HCT116 (cell line): ENCODE measurements around the gene RPS10. TPM values are rescaled to one million over a fixed set of nuclear protein-coding genes. Genes with fewer than 3 reads are reported as not detected.
A peak's percentile ranks its signal among the peaks of the same experiment; 100 is the strongest.
"Not testable (repeated sequence)": the region's sequence is repeated elsewhere in the genome, so short reads cannot be mapped to it uniquely, and the experiment has no call there.

Experiments used
- ATAC-seq: fragments of 200-7000 bp; cut with Tn5 transposase; 2 replicates; pipeline ENCODE4 v1.9.1; 2020; ENCODE audit warnings: mild to moderate bottlenecking, moderate library complexity
- BruUV-seq: library from RNA; stranded (reverse); fragments of 400-500 nt; replicated peaks from 2 replicates; lab custom pipeline; 2021; lab: Mats Ljungman, UMichigan
- CTCF ChIA-PET: fragments of 300-600 bp; sonication (Branson Sonifier 250); formaldehyde crosslinking; loops from one replicate; lab custom pipeline; 2021; ENCODE audit warnings: antibody characterized with exemption; lab: Charles Lee
- POLR2A ChIA-PET: fragments of 300-600, 350-600 bp; sonication (Branson Sonifier 250); formaldehyde crosslinking; loops from one replicate; lab custom pipeline; 2021; ENCODE audit warnings: antibody characterized with exemption; lab: Charles Lee
- RAD21 ChIA-PET, 2 experiments: fragments of 300-600 bp; sonication (Branson Sonifier 250); formaldehyde crosslinking; loops; one replicate each; lab custom pipeline; 2023; ENCODE audit warnings: low total read pairs in 2 of 2; ENCODE audit not compliant: uncharacterized antibody in 2 of 2, unreplicated experiment in 2 of 2, low non-redundant PET in 1 of 2; lab: Charles Lee
- DNase-seq: peaks from one replicate; pipeline ENCODE4 v3.0.0-alpha.2; 2010; ENCODE audit warnings: low read depth, low spot score
- H2AFZ ChIP-seq: fragments of 200-600 bp; shearing (Covaris generic), sonication (generic); 2 replicates; pipeline ENCODE4 v1.6.1; 2017; ENCODE audit warnings: low read depth, mixed run types, mixed read lengths, antibody characterized with exemption, low read length; ENCODE audit not compliant: poor library complexity, severe bottlenecking
- H3K27ac ChIP-seq: 2 replicates; pipeline ENCODE4 v1.5.1; 2012; ENCODE audit warnings: low read depth, low read length
- H3K27me3 ChIP-seq: fragments of 200-600 bp; sonication (generic); 2 replicates; pipeline ENCODE4 v1.6.1; 2016; ENCODE audit warnings: mixed run types, low read length, mixed read lengths; ENCODE audit not compliant: insufficient read depth
- H3K36me3 ChIP-seq, 2 experiments: fragments of 200-500 bp in 1 of 2; fragments of 200-600 bp in 1 of 2; sonication (Bioruptor generic) in 1 of 2; sonication (generic) in 1 of 2; 2 replicates each; pipeline versions ENCODE4 v1.5.1 to v1.6.1; 2014 to 2016; ENCODE audit warnings: low read length in 2 of 2, inconsistent platforms in 1 of 2, mixed read lengths in 1 of 2, mixed run types in 1 of 2; ENCODE audit not compliant: insufficient read depth in 2 of 2, control insufficient read depth in 1 of 2
- H3K4me1 ChIP-seq, 2 experiments: fragments of 200-600 bp in 1 of 2; sonication (generic) in 1 of 2; 2 replicates each; pipeline versions ENCODE4 v1.5.1 to v1.6.1; 2012 to 2017; ENCODE audit warnings: low read length in 2 of 2, inconsistent platforms in 1 of 2, mild to moderate bottlenecking in 1 of 2, mixed read lengths in 1 of 2, mixed run types in 1 of 2, moderate library complexity in 1 of 2; ENCODE audit not compliant: insufficient read depth in 2 of 2, control insufficient read depth in 1 of 2
- H3K4me2 ChIP-seq: fragments of 200-600 bp; sonication (generic); 2 replicates; pipeline ENCODE4 v1.6.1; 2017; ENCODE audit warnings: mixed run types, low read length, mixed read lengths
- H3K4me3 ChIP-seq, 2 experiments: fragments of 200-600 bp in 1 of 2; sonication (generic) in 1 of 2; replicated peaks in 1 of 2; 2 replicates each; pipeline ENCODE4 v1.5.1; 2011 to 2016; ENCODE audit warnings: low read length in 2 of 2, control low read depth in 1 of 2, low read depth in 1 of 2, mild to moderate bottlenecking in 1 of 2, mixed read lengths in 1 of 2, mixed run types in 1 of 2
- H3K79me2 ChIP-seq: fragments of 200-600 bp; sonication (generic); 2 replicates; pipeline ENCODE4 v1.6.1; 2017; ENCODE audit warnings: mild to moderate bottlenecking, mixed run types, low read length, moderate library complexity, mixed read lengths; ENCODE audit not compliant: insufficient read depth
- H3K9ac ChIP-seq: fragments of 200-600 bp; sonication (generic); 2 replicates; pipeline ENCODE4 v1.6.1; 2016; ENCODE audit warnings: low read length, mixed read lengths
- H3K9me2 ChIP-seq: fragments of 200-600 bp; sonication (generic), shearing (Covaris generic); 2 replicates; pipeline ENCODE4 v1.6.1; 2017; ENCODE audit warnings: mixed run types, mild to moderate bottlenecking, moderate library complexity; ENCODE audit not compliant: insufficient read depth
- H3K9me3 ChIP-seq, 2 experiments: fragments of 200-500 bp in 1 of 2; fragments of 200-600 bp in 1 of 2; sonication (Bioruptor generic) in 1 of 2; sonication (generic) in 1 of 2; 2 replicates each; pipeline ENCODE4 v1.6.1; 2014 to 2017; ENCODE audit warnings: low read length in 2 of 2, mixed read lengths in 2 of 2, inconsistent platforms in 1 of 2, low read depth in 1 of 2, mild to moderate bottlenecking in 1 of 2, mixed run types in 1 of 2, moderate library complexity in 1 of 2; ENCODE audit not compliant: control insufficient read depth in 1 of 2, insufficient read depth in 1 of 2
- H4K20me1 ChIP-seq: fragments of 200-600 bp; sonication (generic), shearing (Covaris generic); 2 replicates; pipeline ENCODE4 v1.6.1; 2017; ENCODE audit warnings: mixed run types, mild to moderate bottlenecking, moderate library complexity; ENCODE audit not compliant: insufficient read depth
- CBX3 ChIP-seq: IDR thresholded peaks from 2 replicates; pipeline ENCODE4 v1.6.1; 2012; ENCODE audit warnings: low read depth
- EZH2 ChIP-seq: fragments of 200-600 bp; sonication (generic); IDR thresholded peaks from 2 replicates; pipeline ENCODE4 v1.6.1; 2017; ENCODE audit warnings: antibody characterized with exemption, mixed run types
- MAX ChIP-seq: IDR thresholded peaks from 2 replicates; pipeline ENCODE4 v1.6.1; 2012
- REST ChIP-seq: IDR thresholded peaks from 2 replicates; pipeline ENCODE4 v1.6.1; 2012; ENCODE audit warnings: low read depth
- ZBTB33 ChIP-seq: IDR thresholded peaks from 2 replicates; pipeline ENCODE4 v1.6.1; 2011; ENCODE audit warnings: mild to moderate bottlenecking, low read length, moderate library complexity; ENCODE audit not compliant: insufficient replicate concordance; ENCODE audit errors: extremely low read depth
- intact Hi-C: fragments of 100-400 bp; cut with micrococcal nuclease; formaldehyde crosslinking; loops from 2 replicates; pipeline ENCODE4 v1.10.0; 2022
- total RNA-seq: library from RNA; stranded (reverse); gene quantifications from one replicate; pipeline ENCODE4 v1.2.1, GENCODE V29; 2021; ENCODE audit not compliant: unreplicated experiment

Gene RPS10
- total RNA-seq, 1 experiment from 2014 or later = 1,863 TPM

- TF ChIP-seq ZBTB33 = no peak
- TF ChIP-seq MAX = no peak
- TF ChIP-seq EZH2 = no peak
Observed at GRCh38 chr6:34412016-34412415, 13.9 kb downstream of the RPS10 start (continued).

- H4K20me1 ChIP-seq, intact Hi-C loops, RAD21 ChIA-PET, H3K27me3 ChIP-seq, H3K9ac ChIP-seq, H2AFZ ChIP-seq, H3K27ac ChIP-seq, H3K36me3 ChIP-seq, H3K4me3 ChIP-seq, CTCF ChIA-PET, BruUV-seq, DNase-seq, H3K4me2 ChIP-seq, ATAC-seq, H3K79me2 ChIP-seq, H3K9me2 ChIP-seq, H3K9me3 ChIP-seq: not testable (repeated sequence)
- H3K4me1 ChIP-seq = peaks cover 18 to 25% of the 10 kb centered on the region in 2 experiments
- POLR2A ChIA-PET = interaction anchor here (0.6 kb wide), 1 partner anchor 204 kb away, joined by 5 read pairs; no protein-coding TSS in a partner anchor
Observed at GRCh38 chr6:34407915-34408314, 18.0 kb downstream of the RPS10 start.

GRCh38 chr6:34396518-34396917 is 29.4 kb downstream of the RPS10 start:
- ATAC-seq = no peak

More at GRCh38 chr6:34396518-34396917, 29.4 kb downstream of the RPS10 start:
- no peak overlapping the region for H3K4me2 ChIP-seq
- peaks cover 9% of the 10 kb centered on the region for H3K79me2 ChIP-seq
- no peaks in the 10 kb centered on the region for H4K20me1 ChIP-seq
- intact Hi-C loops = no loop called here
- no peaks in the 10 kb centered on the region for H3K9me3 ChIP-seq
- no peaks in the 10 kb centered on the region for H3K9me2 ChIP-seq
- no peaks in the 10 kb centered on the region for H3K27me3 ChIP-seq
- BruUV-seq = no TSS peak
- H3K4me1 ChIP-seq = peaks cover 5 to 6% of the 10 kb centered on the region in 2 experiments; a peak in 2 of 4 replicates
- H3K4me3 ChIP-seq = no peak overlapping the region
- DNase-seq = no peak
- H3K27ac ChIP-seq = no peak overlapping the region
- ChIA-PET POLR2A (no interaction called here), RAD21 (no interaction called here), CTCF (interaction anchor here (0.9 to 1.4 kb wide), 2 partner anchors 18 to 233 kb away, joined by 3 read pairs; no protein-coding TSS in a partner anchor)
- no peaks in the 10 kb centered on the region for H3K36me3 ChIP-seq
- TF ChIP-seq CBX3 = peak; percentile 48; the same call in 1 of the 2 replicates
- no peak for TF ChIP-seq REST
- no peak overlapping the region for H2AFZ ChIP-seq
- no peak overlapping the region for H3K9ac ChIP-seq
